Uterus (tissue), 4 donors: ENCODE results near the gene TMEM120A. TPM values are rescaled to one million over a fixed set of nuclear protein-coding genes. Genes with fewer than 3 reads are reported as not detected.
"Not testable (repeated sequence)": the region's sequence is repeated elsewhere in the genome, so short reads cannot be mapped to it uniquely, and the experiment has no call there.

Source experiments
- DNase-seq, 2 donors: peaks; one replicate each; pipeline ENCODE4 v3.0.0-alpha.2; 2019 to 2020
- H3K27ac ChIP-seq, 2 donors: fragments of 200-600 bp; sonication (generic); 1 replicate in 1 of 2; 2 replicates in 1 of 2; pipeline ENCODE4 v1.5.1; 2016 to 2018
- H3K27me3 ChIP-seq, 2 donors: fragments of 200-600 bp; sonication (generic); one replicate each; pipeline ENCODE4 v1.5.1; 2018 to 2019; ENCODE audit warnings: control low read depth in 1 of 2
- H3K36me3 ChIP-seq, 2 donors: fragments of 200-600 bp; sonication (generic); one replicate each; pipeline ENCODE4 v1.5.1; 2019; ENCODE audit warnings: control low read depth in 1 of 2
- H3K4me1 ChIP-seq, 2 donors: fragments of 200-600 bp; sonication (generic); one replicate each; pipeline ENCODE4 v1.5.1; 2018 to 2019; ENCODE audit warnings: control low read depth in 1 of 2
- H3K4me3 ChIP-seq, 2 donors: fragments of 200-600 bp; sonication (generic); 1 replicate in 1 of 2; 2 replicates in 1 of 2; pipeline ENCODE4 v1.5.1; 2018 to 2019; ENCODE audit warnings: mild to moderate bottlenecking in 1 of 2
- H3K9me3 ChIP-seq, 2 donors: fragments of 200-600 bp; sonication (generic); one replicate each; pipeline ENCODE4 v1.5.1; 2019; ENCODE audit warnings: control low read depth in 1 of 2
- POLR2A ChIP-seq, 2 donors: fragments of 450-650 bp; IDR thresholded peaks; one replicate each; pipeline ENCODE4 v1.6.1; 2016; ENCODE audit warnings: antibody characterized with exemption in 2 of 2, mild to moderate bottlenecking in 1 of 2, moderate library complexity in 1 of 2
- intact Hi-C: fragments of 100-400 bp; cut with DNase I; formaldehyde crosslinking; loops from one replicate; pipeline ENCODE4 v1.15.1; 2023; ENCODE audit warnings: low total_unique reads
- total RNA-seq, 4 donors: library from RNA; depleted of rRNA in 3 of 4; stranded (reverse); fragments of >200 nt in 3 of 4; gene quantifications; one replicate each; pipeline versions ENCODE4 v1.1.0 to v1.2.4, GENCODE V29; 2014 to 2023
- TF ChIP-seq, protein P1 (sequence below), 4 experiments: fragments of 200-600 bp in 2 of 4; fragments of 450-650 bp in 2 of 4; sonication (generic) in 2 of 4; IDR thresholded peaks; one replicate each; pipeline ENCODE4 v1.5.1; 2016 to 2019; ENCODE audit warnings: antibody characterized with exemption in 4 of 4, mild to moderate bottlenecking in 2 of 4, moderate library complexity in 1 of 4
- donor health status: DM: yes; HTN: yes; CAD: no.

Gene TMEM120A
- 10 to 100 TPM in 3 of 4 donors, 1 to 10 TPM in 1; 4.6 to 95.4 (median 36.9) TPM for total RNA-seq

DNA sequence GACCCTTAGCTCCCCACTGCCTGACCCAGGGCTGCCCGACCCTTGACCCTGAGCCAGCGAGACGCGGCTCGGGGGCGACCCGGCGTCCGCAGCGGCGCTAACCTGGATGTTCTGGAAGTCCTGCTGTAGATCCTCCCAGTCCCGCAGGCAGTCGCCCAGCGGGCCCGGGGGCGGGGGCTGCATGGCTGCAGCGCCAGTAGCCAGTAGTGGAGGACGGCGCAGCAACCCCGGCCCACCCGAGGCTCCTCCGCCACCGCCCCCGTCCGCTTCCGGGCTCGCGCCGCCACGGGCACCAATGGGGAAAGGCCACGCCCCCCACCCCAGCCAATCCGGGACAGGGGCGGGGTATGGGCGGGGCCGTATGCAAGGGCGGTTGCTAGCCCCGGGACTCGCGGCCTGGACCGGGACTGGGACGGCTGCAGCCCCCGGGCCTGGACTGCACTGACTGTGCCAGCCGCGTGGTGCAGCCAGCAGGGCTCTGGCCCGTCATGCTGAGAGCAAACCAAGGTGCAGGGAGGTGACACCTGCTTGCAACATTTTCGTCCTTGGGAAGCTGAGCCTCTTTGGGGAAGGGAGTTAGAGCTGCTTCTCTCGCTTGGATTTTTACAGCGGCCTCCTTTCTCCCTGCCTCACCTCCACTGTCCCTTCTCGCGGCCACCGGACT, at the start of gene TMEM120A:
Gene TMEM120A, minus strand, starts transcription at position 208 of the 664 bp plus-strand sequence. Its CDS starts 25 bp downstream, at position 183.
- no peaks in the 10 kb centered on the region for H3K9me3 ChIP-seq
- intact Hi-C loops: no loop called here
- TF ChIP-seq POLR2A (IDR thresholded peaks at IDR 0.05): peak; percentile 50 to 79
- TF ChIP-seq, protein P1, sequence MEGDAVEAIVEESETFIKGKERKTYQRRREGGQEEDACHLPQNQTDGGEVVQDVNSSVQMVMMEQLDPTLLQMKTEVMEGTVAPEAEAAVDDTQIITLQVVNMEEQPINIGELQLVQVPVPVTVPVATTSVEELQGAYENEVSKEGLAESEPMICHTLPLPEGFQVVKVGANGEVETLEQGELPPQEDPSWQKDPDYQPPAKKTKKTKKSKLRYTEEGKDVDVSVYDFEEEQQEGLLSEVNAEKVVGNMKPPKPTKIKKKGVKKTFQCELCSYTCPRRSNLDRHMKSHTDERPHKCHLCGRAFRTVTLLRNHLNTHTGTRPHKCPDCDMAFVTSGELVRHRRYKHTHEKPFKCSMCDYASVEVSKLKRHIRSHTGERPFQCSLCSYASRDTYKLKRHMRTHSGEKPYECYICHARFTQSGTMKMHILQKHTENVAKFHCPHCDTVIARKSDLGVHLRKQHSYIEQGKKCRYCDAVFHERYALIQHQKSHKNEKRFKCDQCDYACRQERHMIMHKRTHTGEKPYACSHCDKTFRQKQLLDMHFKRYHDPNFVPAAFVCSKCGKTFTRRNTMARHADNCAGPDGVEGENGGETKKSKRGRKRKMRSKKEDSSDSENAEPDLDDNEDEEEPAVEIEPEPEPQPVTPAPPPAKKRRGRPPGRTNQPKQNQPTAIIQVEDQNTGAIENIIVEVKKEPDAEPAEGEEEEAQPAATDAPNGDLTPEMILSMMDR (IDR thresholded peaks at IDR 0.05): peak in 3 of 4 experiments; percentile 18 to 40 (median 29)

DNA sequence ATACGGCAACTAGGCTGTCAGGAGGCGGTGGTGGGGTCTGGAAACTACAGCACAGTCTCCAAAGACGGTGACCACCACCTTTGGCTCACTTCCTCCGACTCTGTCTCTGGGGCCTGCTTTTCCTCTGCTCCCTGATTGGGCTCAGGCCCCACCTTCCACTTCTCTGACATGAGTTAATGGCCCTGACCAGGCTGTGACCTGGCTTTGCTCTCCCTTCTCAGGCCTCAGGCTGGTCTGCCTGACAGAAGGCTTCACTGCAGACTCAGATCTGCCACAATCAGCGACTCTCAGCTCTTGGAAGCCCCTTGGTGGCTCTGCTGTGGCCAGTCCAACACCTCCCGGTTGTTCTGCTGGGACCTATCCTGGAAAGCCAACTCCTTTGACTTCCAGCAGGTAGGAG, 45.7 kb upstream of the TMEM120A start:
- Histone ChIP-seq H3K27me3 (no peaks in the 10 kb centered on the region), H3K4me3 (no peak overlapping the region), H3K36me3 (no peaks in the 10 kb centered on the region), H3K4me1 (no peaks in the 10 kb centered on the region), H3K27ac (no peak overlapping the region), H3K9me3 (no peaks in the 10 kb centered on the region)
- intact Hi-C loops: no loop called here
- TF ChIP-seq, protein P1 (IDR thresholded peaks at IDR 0.05): no peak
- TF ChIP-seq POLR2A (IDR thresholded peaks at IDR 0.05): no peak
- DNase-seq: no peak

More for the DNA sequence above, at the start of gene TMEM120A:
- Histone ChIP-seq H3K27me3 (no peaks in the 10 kb centered on the region), H3K27ac (peak within 1 kb of the TSS; percentile 87 to 90), H3K4me1 (no peaks in the 10 kb centered on the region), H3K4me3 (peak within 1 kb of the TSS; percentile 71 to 94), H3K36me3 (no peaks in the 10 kb centered on the region)
- DNase-seq: peak; percentile 95 to 97

DNA sequence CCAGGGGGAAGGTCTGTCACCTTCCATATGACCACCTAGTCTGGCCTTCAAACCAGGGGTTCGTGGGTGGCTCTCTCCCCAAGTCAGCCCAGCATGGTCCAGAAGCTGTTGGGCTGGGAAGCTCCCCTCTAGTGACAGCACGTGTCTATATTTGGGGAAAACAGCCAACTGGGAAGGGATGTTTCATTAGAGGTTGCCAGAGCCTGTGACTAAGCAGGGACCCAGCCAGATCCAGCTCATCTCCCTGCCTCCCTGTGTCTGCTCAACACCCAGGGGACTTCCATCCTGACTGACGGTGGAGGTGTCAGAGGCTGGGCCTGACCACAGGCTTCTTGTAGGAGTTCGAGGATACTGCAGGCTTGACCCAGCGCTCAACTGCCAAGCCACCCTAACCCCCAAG, 42.9 kb upstream of the TMEM120A start:
- H3K36me3 ChIP-seq: no peaks in the 10 kb centered on the region
- H3K4me1 ChIP-seq: no peaks in the 10 kb centered on the region
- DNase-seq: peak in 1 of 2 donors; percentile 27
- intact Hi-C loops: no loop called here
- H3K27me3 ChIP-seq: no peaks in the 10 kb centered on the region
- TF ChIP-seq POLR2A (IDR thresholded peaks at IDR 0.05): no peak
- TF ChIP-seq, protein P1 (IDR thresholded peaks at IDR 0.05): no peak
- no peak overlapping the region for H3K27ac ChIP-seq
- H3K9me3 ChIP-seq: no peaks in the 10 kb centered on the region
- no peak overlapping the region for H3K4me3 ChIP-seq

DNA sequence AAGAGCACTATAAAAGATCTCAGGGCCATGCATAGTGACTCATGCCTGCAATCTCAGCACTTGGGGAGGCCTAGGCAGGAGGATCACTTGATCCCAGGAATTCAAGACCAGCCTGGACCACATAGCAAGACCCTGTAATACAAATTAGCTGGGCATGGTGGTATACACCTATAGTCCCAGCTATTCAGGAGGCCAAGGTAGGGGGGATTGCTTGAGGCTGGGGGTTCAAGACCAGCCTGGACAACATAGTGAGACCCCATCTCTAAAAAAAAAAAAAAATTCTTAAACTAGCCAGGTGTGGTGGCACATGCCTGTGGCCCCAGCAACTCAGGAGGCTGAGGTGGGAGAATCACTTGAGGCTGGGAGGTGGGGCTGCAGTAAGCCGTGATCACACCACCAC, 37.6 kb upstream of the TMEM120A start:
- intact Hi-C loops: no loop called here
- no peaks in the 10 kb centered on the region for H3K36me3 ChIP-seq
- H3K4me1 ChIP-seq: no peaks in the 10 kb centered on the region
- H3K4me3 ChIP-seq: no peak overlapping the region
- TF ChIP-seq, protein P1 (IDR thresholded peaks at IDR 0.05): no peak
- TF ChIP-seq POLR2A (IDR thresholded peaks at IDR 0.05): no peak
- H3K9me3 ChIP-seq: no peaks in the 10 kb centered on the region
- H3K27me3 ChIP-seq: no peaks in the 10 kb centered on the region
- no peak overlapping the region for H3K27ac ChIP-seq
- DNase-seq: no peak

DNA sequence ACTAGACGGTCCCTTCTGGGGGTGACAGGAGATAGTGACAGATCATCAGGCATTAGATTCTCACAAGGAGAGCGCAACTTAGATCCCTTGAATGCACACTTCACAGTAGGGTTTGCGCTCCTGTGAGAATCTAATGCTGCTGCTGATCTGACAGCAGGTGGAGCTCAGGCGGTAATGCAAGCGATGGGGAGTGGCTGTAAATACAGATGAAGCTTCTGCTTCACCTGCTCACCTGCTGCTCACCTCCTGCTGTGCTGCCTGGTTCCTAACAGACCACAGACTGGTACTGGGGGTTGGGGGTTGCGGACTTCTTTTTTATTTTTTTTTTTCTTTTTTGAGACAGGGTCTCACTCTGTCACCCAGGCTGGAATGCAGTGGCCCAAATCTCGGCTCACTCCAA, 35.3 kb upstream of the TMEM120A start:
- intact Hi-C loops: loop anchor here (10.0 kb wide), 1 partner anchor 165 kb away; no protein-coding TSS in a partner anchor

More for the DNA sequence above, 35.3 kb upstream of the TMEM120A start:
- DNase-seq, H3K4me1 ChIP-seq, H3K4me3 ChIP-seq, H3K27ac ChIP-seq, H3K27me3 ChIP-seq, H3K9me3 ChIP-seq, H3K36me3 ChIP-seq: not testable (repeated sequence)
